HG03575 (cell line): ENCODE data around the gene CCND1.

ENCODE experiments used
- ATAC-seq: cut with Tn5 transposase; IDR thresholded peaks from one replicate; pipeline ENCODE4 v1.9.1; 2021; ENCODE audit not compliant: unreplicated experiment, insufficient number of reproducible peaks, low FRiP score; ENCODE audit errors: extremely low read depth

The CCND1 gene

GRCh38 chr11:69640995-69641581, at the start of gene CCND1:
Gene CCND1, plus strand, starts transcription at chr11:69641156. Its CDS starts 158 bp downstream, at chr11:69641314.
- ATAC-seq: no peak

- ATAC-seq: no peak
These were observed 47.8 kb upstream of the CCND1 start for GRCh38 chr11:69592986-69593650.

GRCh38 chr11:69593851-69594250, 47.1 kb upstream of the CCND1 start:
- no peak for ATAC-seq

GRCh38 chr11:69594481-69594880, 46.5 kb upstream of the CCND1 start:
- ATAC-seq: no peak

- ATAC-seq: no peak
These were observed 44.9 kb upstream of the CCND1 start for GRCh38 chr11:69595805-69596665.

- no peak for ATAC-seq
These were observed 42.8 kb upstream of the CCND1 start for GRCh38 chr11:69598147-69598546.

GRCh38 chr11:69599502-69599901, 41.5 kb upstream of the CCND1 start:
- ATAC-seq: no peak

- no peak for ATAC-seq
These were observed 41.0 kb upstream of the CCND1 start for GRCh38 chr11:69600001-69600400.

GRCh38 chr11:69601011-69601975, 39.7 kb upstream of the CCND1 start:
- ATAC-seq: no peak

- ATAC-seq: no peak
These were observed 37.7 kb upstream of the CCND1 start for GRCh38 chr11:69603111-69603836.

GRCh38 chr11:69604055-69604454, 36.9 kb upstream of the CCND1 start:
- ATAC-seq: no peak

- ATAC-seq: no peak
These were observed 35.0 kb upstream of the CCND1 start for GRCh38 chr11:69605737-69606526.

GRCh38 chr11:69609351-69609750, 31.6 kb upstream of the CCND1 start:
- ATAC-seq: no peak

- ATAC-seq: no peak
These were observed 29.1 kb upstream of the CCND1 start for GRCh38 chr11:69611548-69612526.

- ATAC-seq: no peak
These were observed 27.4 kb upstream of the CCND1 start for GRCh38 chr11:69613594-69613993.

- no peak for ATAC-seq
These were observed 26.9 kb upstream of the CCND1 start for GRCh38 chr11:69614085-69614484.
